Activated effector memory CD4-positive, alpha-beta T cell treated with anti-CD3 and anti-CD28 coated beads, Interleukin-2, amount 50 U/mL, for 16 hours (primary cell): ENCODE results near the gene RPS24.
"Not testable (repeated sequence)": the region's sequence is repeated elsewhere in the genome, so short reads cannot be mapped to it uniquely, and the experiment has no call there.

Source experiments
- DNase-seq: peaks from one replicate; pipeline ENCODE4 v3.0.0-alpha.2; 2020

Gene RPS24

DNA sequence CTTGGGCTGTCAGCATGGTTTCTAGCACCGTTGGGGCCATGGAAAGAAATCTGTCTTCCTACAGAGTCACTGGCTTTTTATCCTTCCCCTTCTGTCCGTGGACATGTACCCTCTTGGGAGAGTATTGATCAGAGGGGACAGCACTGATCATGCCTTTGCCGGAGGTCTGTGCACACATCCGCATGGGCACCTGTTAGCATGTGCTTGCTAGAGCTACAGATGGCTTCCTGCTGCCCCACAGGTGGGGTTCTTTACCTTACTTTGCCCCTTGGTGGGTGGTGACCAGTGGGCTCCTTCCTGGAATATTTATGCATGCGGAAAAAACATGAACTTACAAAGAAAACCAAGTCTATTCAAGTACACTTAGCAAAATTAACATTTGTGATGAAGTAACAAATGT lies 24.9 kb downstream of the RPS24 start:
- DNase-seq, result no peak

DNA sequence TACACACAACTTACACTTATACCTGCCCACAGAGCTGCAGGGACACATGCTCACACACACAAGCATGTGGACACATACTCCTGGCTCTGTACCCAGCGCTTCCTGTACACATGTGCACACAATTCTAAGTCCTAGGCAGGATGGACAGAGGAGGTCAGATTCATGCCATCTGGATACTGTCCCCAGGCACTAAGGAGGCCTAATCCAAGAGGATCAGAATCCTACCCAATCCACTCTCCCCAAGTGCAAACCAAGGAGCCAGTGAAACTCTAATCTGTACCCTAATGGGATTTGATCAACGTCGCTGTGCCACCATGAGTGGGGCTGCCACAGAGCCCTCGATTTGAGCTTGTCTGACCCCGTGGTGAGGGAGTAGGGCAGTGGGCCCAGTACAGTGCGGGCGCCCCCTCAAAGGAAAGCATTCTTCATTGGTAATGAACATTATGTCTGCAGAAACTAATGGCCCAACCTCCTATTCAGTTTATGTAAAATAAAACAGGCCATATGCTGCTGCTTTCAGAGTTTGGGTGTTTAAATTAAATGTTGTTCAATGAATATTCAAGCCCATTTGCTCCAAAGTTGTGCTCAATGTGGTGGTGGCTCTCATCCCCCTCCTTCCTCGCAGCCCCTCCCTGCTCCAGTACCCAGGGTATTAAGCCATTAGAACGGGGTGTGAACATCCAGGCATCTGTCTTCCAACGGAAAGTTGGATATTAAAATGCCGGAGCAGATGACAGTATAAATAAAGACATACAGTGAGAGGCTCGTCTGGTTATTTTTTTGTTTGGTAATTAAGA lies 26.4 kb downstream of the RPS24 start:
- no peak for DNase-seq

DNA sequence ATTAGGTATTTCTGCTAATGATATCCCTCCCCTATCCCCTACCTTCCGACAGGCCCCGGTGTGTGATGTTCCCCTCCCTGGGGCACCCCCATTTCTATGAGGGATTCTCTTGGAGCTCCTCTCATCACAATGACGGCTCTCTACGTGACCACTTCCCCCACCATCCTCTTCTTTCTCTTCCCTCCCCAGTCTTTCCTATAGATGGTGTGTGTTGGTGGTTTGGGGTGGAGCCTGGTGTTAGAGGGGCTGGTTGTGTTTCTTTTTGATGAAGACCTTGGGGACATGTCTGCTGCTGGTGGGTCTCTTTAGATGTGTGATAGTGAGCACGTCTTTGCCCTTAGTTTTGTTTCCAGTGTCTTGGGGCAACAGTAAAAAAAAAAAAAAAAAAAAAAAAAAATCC lies 28.6 kb downstream of the RPS24 start:
- no peak for DNase-seq

DNA sequence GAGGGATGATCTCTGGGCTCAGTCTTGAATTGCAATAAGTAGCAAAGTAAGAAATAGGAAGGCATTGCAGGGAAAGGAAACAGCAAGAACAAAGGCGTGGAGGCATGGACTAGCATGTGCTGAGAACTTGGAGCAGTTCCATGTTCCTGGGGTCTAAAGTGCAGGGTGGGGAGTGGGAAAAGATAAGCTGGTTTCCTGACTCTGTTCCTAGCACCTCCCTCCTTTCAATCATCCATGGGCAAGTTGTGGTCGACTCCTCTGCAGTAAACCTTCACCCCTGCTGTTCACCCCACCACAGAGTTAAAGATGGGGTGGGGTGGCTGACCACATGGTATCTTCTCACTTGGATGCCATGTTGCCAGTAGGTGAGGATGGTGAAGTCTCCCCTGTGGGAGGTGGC lies 29.6 kb downstream of the RPS24 start:
- no peak for DNase-seq

DNA sequence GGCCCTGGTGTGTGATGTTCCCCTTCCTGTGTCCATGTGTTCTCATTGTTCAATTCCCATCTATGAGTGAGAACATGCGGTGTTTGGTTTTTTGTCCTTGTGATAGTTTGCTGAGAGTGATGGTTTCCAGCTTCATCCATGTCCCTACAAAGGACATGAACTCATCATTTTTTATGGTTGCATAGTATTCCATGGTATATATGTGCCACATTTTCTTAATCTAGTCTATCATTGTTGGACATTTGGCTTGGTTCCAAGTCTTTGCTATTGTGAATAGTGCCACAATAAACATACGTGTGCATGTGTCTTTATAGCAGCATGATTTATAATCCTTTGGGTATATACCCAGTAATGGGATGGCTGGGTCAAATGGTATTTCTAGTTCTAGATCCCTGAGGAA lies 31.3 kb downstream of the RPS24 start:
- DNase-seq, result not testable (repeated sequence)

DNA sequence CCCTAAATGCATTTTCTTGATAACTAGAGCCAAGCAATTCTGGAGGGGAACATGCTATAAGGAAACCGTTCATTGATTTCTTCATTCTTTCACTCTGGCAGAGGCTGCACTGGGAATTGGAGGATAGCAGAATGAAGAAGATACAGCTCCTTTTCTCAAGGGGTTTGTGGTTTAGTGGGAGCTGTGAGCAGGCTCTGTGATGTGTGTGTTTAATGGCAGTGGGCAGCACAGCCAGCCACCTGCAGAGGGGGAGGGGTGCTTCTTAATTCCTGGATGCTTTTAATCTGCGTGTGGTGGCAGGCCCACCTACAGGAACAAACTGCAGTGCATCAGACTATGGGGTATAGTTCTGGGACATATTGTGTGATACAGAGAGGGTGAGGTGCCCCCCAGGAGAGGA lies 31.9 kb downstream of the RPS24 start:
- no peak for DNase-seq

DNA sequence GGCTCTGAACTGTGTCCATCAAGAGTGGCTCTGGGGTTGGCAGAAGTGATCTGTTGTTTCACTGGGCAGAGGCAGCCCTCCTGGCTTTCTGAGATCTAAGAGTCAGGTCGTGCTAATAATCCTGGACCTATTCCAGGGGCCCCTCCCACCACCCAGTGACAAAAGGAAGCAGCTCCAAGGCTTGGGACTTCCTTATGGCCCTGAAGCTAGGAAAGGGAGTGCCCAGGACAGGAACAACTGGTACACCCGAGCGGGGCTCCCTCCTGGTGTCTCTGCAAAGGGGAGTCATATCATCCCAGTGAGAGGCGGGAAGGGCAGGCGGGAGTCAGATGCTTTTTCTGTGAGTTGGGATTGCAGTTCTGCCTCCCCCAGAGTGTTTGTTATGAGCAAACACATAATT lies 32.3 kb downstream of the RPS24 start:
- no peak for DNase-seq

DNA sequence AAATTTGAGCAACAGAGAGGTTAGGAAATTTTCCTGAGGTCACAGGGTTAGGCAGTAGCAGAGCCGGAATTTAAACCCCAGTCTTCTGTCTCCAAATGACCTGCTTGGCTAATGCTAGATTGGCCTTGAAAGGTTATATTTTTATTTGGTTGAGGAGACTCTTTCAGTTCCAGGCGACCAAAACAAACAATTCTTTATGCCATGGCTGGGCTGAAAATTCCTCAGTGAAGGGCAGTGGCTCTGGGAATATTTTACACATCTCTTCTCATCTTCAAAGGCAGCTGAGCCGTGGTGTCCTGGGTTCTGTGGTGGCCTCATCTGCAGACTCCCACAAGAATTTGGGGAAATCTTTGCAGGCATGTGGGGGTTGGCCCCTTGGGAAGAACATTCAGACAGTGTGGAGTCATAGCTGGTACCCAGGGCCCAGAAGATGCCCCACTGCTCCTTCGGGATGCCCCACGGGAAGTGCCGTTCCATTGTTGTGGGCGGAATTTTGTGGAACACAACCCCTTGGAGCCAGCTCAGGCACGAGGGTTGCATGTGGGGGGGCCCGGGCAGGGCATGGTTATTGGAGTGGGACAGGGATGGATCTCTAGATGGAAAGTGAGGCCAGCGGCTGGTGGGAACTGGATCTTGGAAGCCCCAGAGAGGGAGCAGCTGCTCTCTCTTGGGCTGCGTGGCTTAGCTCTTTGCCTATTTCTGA lies 33.2 kb downstream of the RPS24 start:
- no peak for DNase-seq

DNA sequence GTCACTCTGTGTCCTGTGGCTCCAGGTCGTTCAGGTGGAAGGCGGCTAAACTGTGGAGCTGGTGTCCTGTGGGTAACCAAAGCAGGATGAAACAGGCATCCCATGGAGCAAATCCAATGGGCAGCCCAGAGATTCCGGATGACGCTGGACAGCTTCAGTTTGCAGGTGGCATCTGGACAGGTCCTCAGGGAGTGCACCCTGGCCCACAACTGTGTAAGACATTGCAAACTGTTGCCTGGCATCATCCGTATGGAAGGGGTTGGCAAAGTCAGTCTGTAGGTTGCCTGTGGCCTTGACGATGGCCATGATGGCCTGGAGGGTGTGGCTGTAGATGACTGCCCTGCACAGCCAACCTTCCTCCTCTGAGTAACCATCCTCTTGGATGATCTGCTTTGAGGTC lies 35.5 kb downstream of the RPS24 start:
- no peak for DNase-seq

DNA sequence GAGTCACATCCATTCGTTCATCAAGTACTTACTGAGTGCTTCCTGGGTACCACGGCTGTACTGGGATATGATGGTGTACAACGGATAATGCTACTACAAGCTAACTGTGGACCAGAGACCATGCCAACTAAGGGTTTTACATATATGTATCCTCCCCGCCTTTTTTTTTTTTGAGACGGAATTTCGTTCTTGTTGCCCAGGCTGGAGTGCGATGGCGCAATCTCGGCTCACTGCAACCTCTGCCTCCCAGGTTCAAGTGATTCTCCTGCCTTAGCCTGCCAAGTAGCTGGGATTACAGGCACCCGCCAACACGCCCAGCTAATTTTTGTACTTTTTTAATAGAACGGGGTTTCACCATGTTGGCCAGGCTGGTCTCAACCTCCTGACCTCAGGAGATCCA lies 36.4 kb downstream of the RPS24 start:
- not testable (repeated sequence) for DNase-seq

DNA sequence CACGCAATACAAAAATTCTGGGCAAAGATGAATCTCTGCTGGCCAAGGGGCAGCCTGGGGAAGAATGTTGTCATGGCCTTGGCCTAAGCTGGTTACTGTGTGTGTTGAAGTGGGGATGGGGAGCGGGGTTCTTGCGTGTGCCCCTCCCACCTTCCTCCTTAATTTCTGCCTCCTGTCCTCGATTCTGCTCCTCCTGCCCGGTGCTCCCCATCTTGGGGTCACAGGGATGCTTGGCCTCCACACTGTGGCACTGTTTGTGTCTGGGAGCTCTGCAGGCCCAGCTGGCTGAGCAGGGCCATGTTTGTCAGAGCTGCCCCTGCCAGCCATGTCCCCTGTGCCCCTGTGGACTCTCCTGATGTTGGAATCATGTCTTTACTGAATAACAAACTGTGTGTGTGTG lies 37.1 kb downstream of the RPS24 start:
- DNase-seq, result no peak

DNA sequence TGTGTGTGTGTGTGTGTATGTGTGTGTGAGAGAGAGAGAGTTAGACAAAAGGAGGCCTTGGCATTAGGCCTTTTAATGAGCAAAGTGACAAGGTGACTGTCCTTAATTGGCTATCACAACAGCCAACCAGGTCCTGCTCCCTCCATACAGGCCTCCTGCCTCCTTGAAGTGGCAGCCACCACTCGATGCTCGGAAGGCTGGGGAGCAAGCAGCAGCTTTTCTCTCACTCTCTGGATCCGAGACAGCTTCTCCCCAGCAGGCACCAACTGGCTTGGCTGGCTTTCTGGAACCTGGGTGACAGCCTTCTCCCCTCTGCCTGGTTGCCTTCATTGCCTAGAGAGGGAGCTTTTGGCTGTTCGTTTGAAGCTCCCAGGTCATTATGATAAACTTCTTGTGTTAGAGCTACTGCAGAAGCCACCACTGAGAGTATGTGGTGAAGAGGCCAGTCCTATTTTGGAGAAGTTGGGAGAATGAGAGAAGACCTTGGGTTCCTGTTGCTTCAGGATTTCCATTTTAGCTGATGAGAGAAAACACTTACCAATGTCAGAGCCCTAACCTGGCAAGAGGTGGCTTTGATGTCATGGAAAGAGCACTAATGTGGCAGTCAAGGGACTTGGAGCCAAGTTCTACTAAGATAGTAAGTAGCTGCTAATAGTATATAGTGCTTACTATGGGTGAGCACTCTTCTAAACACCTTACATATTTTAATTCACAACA lies 37.6 kb downstream of the RPS24 start:
- DNase-seq, result no peak

DNA sequence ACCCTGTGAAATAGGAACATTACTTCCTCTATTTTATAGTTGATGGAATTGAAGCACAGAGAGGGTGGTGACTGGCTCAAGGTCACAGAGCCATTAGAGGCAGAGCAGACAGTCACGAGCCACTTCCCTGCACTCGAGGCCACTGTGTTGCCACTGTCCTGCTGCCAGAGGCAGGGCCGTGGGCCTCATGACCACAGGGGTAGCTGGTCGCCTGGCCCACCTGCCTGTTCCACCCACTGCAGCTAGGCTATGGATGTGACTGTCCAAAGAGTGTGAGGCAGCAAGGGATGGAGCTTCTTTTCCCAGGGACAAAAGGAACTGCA lies 38.2 kb downstream of the RPS24 start:
- no peak for DNase-seq

DNA sequence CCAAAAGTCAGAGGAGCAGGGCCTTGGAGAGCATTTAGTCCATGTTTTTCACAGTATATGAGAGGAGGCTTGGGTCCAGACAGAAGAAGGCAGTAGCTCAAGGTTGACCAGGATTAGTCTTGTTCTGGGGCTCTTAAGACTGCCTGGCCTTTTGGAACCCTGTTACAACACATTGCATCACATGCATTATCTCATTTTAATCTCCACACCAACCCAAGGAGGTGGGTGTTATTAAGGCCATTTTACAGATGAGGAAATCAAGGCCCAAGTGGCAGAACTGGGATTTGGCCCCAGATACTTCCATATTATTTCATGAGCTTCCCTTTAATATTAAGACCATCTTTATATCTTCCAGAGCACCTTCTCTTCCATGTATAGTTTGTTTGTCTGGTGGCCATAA lies 38.8 kb downstream of the RPS24 start:
- DNase-seq, result no peak

DNA sequence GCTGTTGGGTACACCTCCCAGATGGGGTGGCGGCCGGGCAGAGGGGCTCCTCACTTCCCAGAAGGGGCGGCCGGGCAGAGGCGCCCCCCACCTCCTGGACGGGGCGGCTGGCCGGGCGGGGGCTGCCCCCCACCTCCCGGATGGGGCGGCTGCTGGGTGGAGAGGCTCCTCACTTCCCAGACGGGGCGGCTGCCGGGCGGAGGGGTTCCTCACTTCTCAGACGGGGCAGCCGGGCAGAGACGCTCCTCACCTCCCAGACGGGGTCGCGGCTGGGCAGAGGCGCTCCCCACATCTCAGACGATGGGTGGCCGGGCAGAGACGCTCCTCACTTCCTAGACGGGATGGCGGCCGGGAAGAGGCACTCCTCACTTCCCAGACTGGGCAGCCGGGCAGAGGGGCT lies 42.1 kb downstream of the RPS24 start:
- DNase-seq, result not testable (repeated sequence)

DNA sequence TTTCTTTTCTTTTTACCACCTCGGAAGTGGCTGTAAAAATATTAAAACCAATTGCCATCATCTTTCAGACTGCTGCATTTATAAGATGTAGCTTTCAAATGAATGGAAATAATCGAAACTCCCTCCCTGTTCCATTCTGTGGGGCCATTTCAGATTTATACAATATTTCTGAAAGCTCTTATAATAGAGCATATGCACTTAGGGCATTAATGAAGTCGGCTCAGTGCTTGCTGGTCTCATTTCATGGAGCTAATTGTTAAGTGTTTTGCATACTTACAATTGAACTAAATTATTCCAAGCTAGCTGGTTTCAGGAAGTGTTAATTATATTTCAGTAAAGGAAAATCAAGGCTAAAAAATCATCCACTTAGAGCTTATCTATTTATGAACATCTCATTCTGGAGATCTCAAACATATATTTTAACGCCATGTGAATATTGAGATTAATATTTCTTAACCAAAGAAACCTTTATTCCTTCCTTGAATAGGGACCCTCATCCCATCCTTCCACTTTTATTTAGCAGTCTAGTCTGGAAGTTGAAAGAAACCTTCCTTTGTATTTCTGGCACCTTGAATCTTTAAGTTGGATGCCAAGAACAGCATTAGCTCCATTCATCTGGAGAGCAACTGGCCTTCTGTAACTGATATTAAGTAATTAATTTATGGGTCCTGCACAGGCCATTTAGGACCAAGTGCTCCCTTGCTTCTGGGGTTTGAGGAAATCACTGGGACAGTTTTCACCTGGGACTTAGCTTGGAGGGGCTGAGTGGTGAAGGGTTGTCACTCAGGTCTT lies 45.1 kb downstream of the RPS24 start:
- no peak for DNase-seq

DNA sequence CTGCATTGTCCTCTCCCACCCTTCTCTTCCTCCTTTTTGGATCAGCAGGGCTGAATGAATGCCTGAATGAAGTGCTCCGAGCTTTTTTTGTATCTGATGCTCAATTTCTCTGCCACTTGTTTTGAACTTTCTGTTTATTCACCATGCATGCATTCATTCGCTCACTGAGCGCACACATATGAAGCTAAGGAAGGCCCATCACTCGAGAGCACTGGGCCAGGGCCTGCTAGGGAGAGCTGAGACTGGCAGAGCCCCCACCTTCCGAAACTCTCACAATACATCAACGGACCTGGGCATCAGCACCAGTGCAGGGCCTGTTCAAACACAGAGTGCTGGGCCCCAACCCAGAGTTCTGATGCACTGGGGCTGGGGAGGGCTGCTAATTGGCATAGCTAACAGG lies 45.7 kb downstream of the RPS24 start:
- DNase-seq, result no peak

DNA sequence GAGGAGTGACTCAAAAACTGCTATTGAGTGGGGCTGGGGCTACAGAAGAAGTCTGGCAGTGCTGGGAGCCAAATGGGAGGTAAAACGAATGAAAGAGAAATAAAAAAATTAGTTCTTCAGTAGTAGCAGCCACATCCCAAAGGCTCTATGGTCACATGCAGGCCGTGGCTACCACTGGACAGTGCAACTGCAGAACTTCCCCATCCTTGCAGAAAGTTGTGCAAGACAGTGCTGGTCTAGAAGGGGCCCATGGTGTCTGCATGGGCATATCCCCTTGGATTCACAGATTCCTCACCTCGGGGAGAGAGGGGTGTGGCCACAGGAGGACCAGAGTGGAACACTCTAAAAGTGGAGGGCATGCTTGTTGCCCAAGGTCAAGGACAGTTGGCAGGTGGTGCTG lies 47.6 kb downstream of the RPS24 start:
- DNase-seq, result no peak

DNA sequence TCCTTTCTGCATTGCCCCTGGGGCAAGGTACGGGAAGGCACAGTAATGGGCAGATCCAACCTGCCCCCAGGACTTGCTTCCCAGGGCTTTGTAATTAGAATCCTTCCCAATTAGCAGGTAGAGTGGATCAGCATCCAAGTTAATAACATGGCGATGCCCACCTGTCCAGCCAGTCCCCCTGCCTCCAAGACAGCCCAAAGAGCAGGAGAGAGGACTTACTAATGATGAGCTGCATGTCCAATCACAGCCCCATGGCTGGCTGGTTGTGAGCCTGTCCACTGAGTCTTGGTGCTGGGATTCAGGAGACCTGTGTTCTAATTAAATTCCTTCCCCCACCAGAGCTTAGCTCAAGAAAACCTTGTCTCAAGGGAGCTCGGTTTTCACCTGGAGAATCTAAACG lies 49.0 kb downstream of the RPS24 start:
- DNase-seq, result no peak
